Prostate gland (tissue), 2 donors: Measurements from ENCODE around the gene BAIAP2.

ENCODE experiments used
- CTCF ChIP-seq, 4 experiments: fragments of 200-600 bp in 2 of 4; fragments of 450-650 bp in 2 of 4; sonication (generic) in 2 of 4; IDR thresholded peaks; 1 replicate in 3 of 4; 2 replicates in 1 of 4; pipeline ENCODE4 v1.5.1; 2016 to 2019; ENCODE audit warnings: antibody characterized with exemption in 4 of 4, mild to moderate bottlenecking in 2 of 4, moderate library complexity in 2 of 4
- POLR2A ChIP-seq: fragments of 450-650 bp; IDR thresholded peaks from one replicate; pipeline ENCODE4 v1.6.1; 2016; ENCODE audit warnings: antibody characterized with exemption, mild to moderate bottlenecking

DNA sequence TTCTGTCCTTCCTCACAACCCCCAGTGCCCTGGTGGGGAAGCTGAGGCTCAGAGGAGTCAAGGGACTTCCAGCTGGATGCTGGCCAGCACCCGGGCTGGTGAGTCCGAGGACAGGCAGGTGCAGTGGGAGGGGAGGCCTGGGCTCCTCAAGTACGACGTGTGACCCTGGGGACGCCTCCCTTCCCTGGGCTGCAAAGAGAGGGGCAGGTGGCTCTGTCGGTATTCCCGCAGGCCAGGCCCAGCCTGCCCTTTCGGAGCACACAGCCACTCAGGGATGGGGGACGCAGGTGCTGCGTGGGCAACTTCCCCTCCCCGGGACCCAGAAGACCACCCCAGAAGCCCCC lies 97.2 kb downstream of the BAIAP2 start:
- TF ChIP-seq POLR2A: no peak
- no peak for TF ChIP-seq CTCF (IDR thresholded peaks at IDR 0.05)
